PFSK-1 (cell line): ENCODE results near the gene MEN1.

Source experiments
- POLR2AphosphoS5 ChIP-seq: IDR thresholded peaks from 2 replicates; pipeline ENCODE4 v1.6.1; 2012; ENCODE audit warnings: low read depth, mild to moderate bottlenecking, control low read depth, low read length, moderate library complexity
- REST ChIP-seq, 2 experiments: IDR thresholded peaks; 2 replicates each; pipeline versions ENCODE4 v1.6.1 to v1.8.0; 2011 to 2012; ENCODE audit warnings: low read depth in 2 of 2, low read length in 2 of 2, control low read depth in 1 of 2, inconsistent platforms in 1 of 2, mild to moderate bottlenecking in 1 of 2, moderate library complexity in 1 of 2; ENCODE audit not compliant: insufficient read depth in 1 of 2
- SIN3A ChIP-seq: IDR thresholded peaks from 2 replicates; pipeline ENCODE4 v1.6.1; 2012; ENCODE audit warnings: mild to moderate bottlenecking, low read length, moderate library complexity, borderline replicate concordance; ENCODE audit not compliant: insufficient read depth
- TAF1 ChIP-seq: IDR thresholded peaks from 2 replicates; pipeline ENCODE4 v1.6.1; 2012; ENCODE audit warnings: low read length, control low read depth, borderline replicate concordance; ENCODE audit not compliant: insufficient read depth

DNA sequence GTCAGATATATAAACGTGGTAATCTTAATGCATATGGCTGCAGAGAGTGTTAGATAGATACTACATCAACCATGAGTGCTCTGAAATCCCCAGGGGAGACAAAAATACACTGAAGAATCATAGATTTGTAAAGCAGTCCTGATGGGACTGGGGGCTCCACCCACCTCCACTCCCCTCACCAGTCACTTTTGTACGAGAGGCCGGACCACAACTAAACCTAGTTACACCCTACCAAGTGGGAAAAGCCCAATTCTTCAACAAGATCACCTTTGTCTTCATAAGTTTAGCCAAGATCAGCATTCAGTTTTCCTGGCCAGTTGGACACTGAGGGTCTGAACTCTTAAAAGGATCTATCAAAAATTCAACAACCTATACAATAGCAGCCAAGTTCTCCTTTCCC, 33.5 kb downstream of the MEN1 start:
- no peak for TF ChIP-seq REST (IDR thresholded peaks at IDR 0.05; ENCODE audit: insufficient read depth in 1 of 2, low read depth in 2 of 2, low read length in 2 of 2)
- no peak for TF ChIP-seq SIN3A
- no peak for TF ChIP-seq POLR2AphosphoS5
- no peak for TF ChIP-seq TAF1
